Naive thymus-derived CD4-positive, alpha-beta T cell (primary cell): ENCODE measurements around the gene LRRC37B. TPM values are rescaled to one million over a fixed set of nuclear protein-coding genes. Genes with fewer than 3 reads are reported as not detected.

ENCODE experiments used
- ATAC-seq: fragments of 150-1000 bp; cut with Tn5 transposase; 2 replicates; pipeline ENCODE4 v1.10.0; 2021; ENCODE audit warnings: mild to moderate bottlenecking, moderate library complexity
- CTCF ChIA-PET: fragments of 350-600 bp; sonication (Branson Sonifier 250); formaldehyde crosslinking; loops from one replicate; lab custom pipeline; 2021; ENCODE audit warnings: antibody characterized with exemption; lab: Charles Lee
- POLR2A ChIA-PET: fragments of 350-600 bp; sonication (Branson Sonifier 250); formaldehyde crosslinking; loops from one replicate; lab custom pipeline; 2021; ENCODE audit warnings: antibody characterized with exemption, inconsistent platforms; lab: Charles Lee
- DNase-seq, 9 donors: peaks; one replicate each; pipeline versions ENCODE4 v3.0.0 to v3.0.0-alpha.2; 2020 to 2022; ENCODE audit warnings: mixed read lengths in 1 of 9
- H3K27ac ChIP-seq: one replicate; pipeline ENCODE4 v1.7.0; 2013; ENCODE audit warnings: mild to moderate bottlenecking, low read depth, low read length, moderate library complexity
- H3K27me3 ChIP-seq, 2 donors: one replicate each; pipeline ENCODE4 v1.7.0; 2013; ENCODE audit warnings: low read length in 2 of 2, mild to moderate bottlenecking in 2 of 2, moderate library complexity in 2 of 2; ENCODE audit not compliant: control insufficient read depth in 2 of 2, insufficient read depth in 2 of 2
- H3K36me3 ChIP-seq, 3 experiments: 1 replicate in 2 of 3; 2 replicates in 1 of 3; pipeline ENCODE4 v1.7.0; 2013; ENCODE audit warnings: low read length in 3 of 3, mild to moderate bottlenecking in 3 of 3, moderate library complexity in 1 of 3; ENCODE audit not compliant: insufficient read depth in 3 of 3, control insufficient read depth in 2 of 3
- H3K4me1 ChIP-seq, 2 donors: one replicate each; pipeline ENCODE4 v1.7.0; 2013; ENCODE audit warnings: low read length in 2 of 2, mild to moderate bottlenecking in 2 of 2, moderate library complexity in 1 of 2; ENCODE audit not compliant: control insufficient read depth in 2 of 2, insufficient read depth in 2 of 2
- H3K4me3 ChIP-seq: 2 replicates; pipeline ENCODE4 v1.7.0; 2013; ENCODE audit warnings: mild to moderate bottlenecking, low read length
- H3K9me3 ChIP-seq, 3 experiments: 1 replicate in 2 of 3; 2 replicates in 1 of 3; pipeline ENCODE4 v1.7.0; 2013; ENCODE audit warnings: low read length in 3 of 3; ENCODE audit not compliant: control insufficient read depth in 2 of 3
- H3K27ac Mint-ChIP-seq, 9 donors: one replicate each; pipeline ENCODE4 v1.8.0; 2020 to 2022; ENCODE audit warnings: mixed read lengths in 9 of 9, mild to moderate bottlenecking in 8 of 9, moderate library complexity in 5 of 9, inconsistent platforms in 2 of 9
- H3K27me3 Mint-ChIP-seq, 5 donors: one replicate each; pipeline ENCODE4 v1.8.0; 2021 to 2022; ENCODE audit warnings: mixed read lengths in 5 of 5, mild to moderate bottlenecking in 1 of 5
- H3K36me3 Mint-ChIP-seq, 5 donors: one replicate each; pipeline ENCODE4 v1.8.0; 2020 to 2022; ENCODE audit warnings: mixed read lengths in 5 of 5, mild to moderate bottlenecking in 3 of 5, inconsistent platforms in 1 of 5
- H3K4me1 Mint-ChIP-seq, 7 donors: one replicate each; pipeline ENCODE4 v1.8.0; 2020 to 2022; ENCODE audit warnings: mixed read lengths in 7 of 7, mild to moderate bottlenecking in 3 of 7, inconsistent platforms in 1 of 7
- H3K4me3 Mint-ChIP-seq, 10 donors: one replicate each; pipeline ENCODE4 v1.8.0; 2020 to 2022; ENCODE audit warnings: mild to moderate bottlenecking in 10 of 10, mixed read lengths in 10 of 10, moderate library complexity in 6 of 10, inconsistent platforms in 2 of 10
- H3K9me3 Mint-ChIP-seq, 11 donors: one replicate each; pipeline ENCODE4 v1.8.0; 2020 to 2022; ENCODE audit warnings: mixed read lengths in 11 of 11, mild to moderate bottlenecking in 4 of 11, inconsistent platforms in 1 of 11, moderate library complexity in 1 of 11
- intact Hi-C, 2 donors: fragments of 100-400 bp; cut with micrococcal nuclease; formaldehyde crosslinking; loops; one replicate each; pipeline ENCODE4 v1.15.1; 2023
- polyA plus RNA-seq, 2 donors: library from polyadenylated mRNA; unstranded; fragments of 300-500 nt; fragmentation: Illumina TruSeq; gene quantifications; one replicate each; pipeline ENCODE4 v1.2.3, GENCODE V29; 2021
- total RNA-seq, 6 experiments: library from RNA in 5 of 6; stranded (reverse) in 5 of 6; gene quantifications; 1 replicate in 5 of 6; 2 replicates in 1 of 6; pipeline ENCODE4 v1.2.3 and lab custom pipeline; 2021 to 2026

The LRRC37B gene
- total and polyA plus RNA-seq, 7 experiments from 2014 or later, result 7.3 to 69.9 (median 53.7) TPM

DNA sequence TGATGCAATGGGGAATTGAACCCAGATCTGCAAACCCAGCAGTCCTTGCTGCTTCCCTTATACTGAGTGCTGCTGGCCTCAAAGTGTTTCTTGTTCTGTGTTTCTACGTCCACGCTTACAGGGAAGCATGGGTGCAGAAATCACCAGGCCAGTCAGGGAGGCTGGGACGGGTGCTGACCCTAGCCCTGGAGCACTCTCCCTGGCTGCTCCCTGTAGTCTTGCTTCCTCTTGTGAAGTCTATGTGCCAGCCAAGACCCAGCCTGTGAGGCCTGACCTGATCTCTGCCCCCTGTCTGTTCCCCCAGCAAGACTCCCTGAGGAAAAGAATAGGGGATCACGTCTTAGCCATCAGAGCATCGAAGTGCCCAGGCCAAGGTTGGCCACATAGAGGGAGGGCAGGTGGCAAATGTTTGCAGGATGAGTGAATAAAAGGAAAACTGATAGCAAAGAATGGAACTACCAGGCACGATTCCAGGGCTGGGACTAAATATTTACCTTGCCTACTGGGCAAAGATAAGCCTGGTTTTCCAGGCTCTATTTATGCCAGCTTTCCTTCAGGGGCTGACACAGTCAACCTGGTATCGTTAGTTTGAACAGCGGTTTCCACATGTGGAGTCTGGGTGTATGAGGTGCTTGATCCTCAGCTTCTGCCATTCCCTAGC lies 93.9 kb downstream of the LRRC37B start:
- H3K4me1 ChIP-seq, result peaks cover 0 to 20% of the 10 kb centered on the region in 2 donors
- H3K9me3 ChIP-seq, result no peaks in the 10 kb centered on the region
- Mint-ChIP-seq H3K27me3 (peaks cover 0 to 17% (median 0%) of the 10 kb centered on the region in 5 donors), H3K4me1 (peaks cover 14 to 37% (median 31%) of the 10 kb centered on the region in 7 donors), H3K4me3 (no peak overlapping the region), H3K36me3 (peaks cover 0 to 5% (median 0%) of the 10 kb centered on the region in 5 donors), H3K27ac (peak overlapping the region in 1 of 9 donors; percentile 77), H3K9me3 (peaks cover 0 to 4% (median 0%) of the 10 kb centered on the region in 11 donors)
- DNase-seq, result no peak
- POLR2A ChIA-PET, result no interaction called here
- CTCF ChIA-PET, result no interaction called here
- intact Hi-C loops, result no loop called here
- H3K36me3 ChIP-seq, result no peaks in the 10 kb centered on the region
- ATAC-seq, result no peak
- no peak overlapping the region for H3K4me3 ChIP-seq
- H3K27me3 ChIP-seq, result no peaks in the 10 kb centered on the region
- H3K27ac ChIP-seq, result no peak overlapping the region

DNA sequence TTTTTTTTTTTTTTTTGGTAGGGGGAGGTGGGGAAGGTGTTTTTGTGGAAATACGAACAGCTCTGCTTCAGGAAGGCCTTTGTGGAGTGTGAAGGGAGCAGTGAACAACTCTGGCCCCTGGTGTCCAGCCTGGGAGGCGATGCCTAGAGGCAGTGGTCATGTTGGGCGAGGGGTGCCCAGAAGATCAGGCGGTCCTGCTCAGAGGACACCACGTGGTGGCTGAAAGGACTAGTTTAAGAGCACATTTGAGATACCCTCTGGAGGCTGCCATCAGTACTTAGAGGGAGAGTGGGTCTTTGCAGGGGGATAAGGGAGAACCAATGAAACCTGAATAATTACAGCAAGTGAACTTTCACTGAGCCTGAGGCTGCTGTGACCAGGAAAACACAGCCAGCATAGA lies 95.0 kb downstream of the LRRC37B start:
- H3K36me3 ChIP-seq, result no peaks in the 10 kb centered on the region
- H3K4me1 ChIP-seq, result peaks cover 0 to 30% of the 10 kb centered on the region in 2 donors
- CTCF ChIA-PET, result no interaction called here
- POLR2A ChIA-PET, result no interaction called here
- intact Hi-C loops, result no loop called here
- H3K4me3 ChIP-seq, result no peak overlapping the region
- no peaks in the 10 kb centered on the region for H3K9me3 ChIP-seq
- no peak overlapping the region for H3K27ac ChIP-seq
- H3K27me3 ChIP-seq, result no peaks in the 10 kb centered on the region
- DNase-seq (no peak), ATAC-seq (no peak)
- H3K9me3 Mint-ChIP-seq, result peaks cover 0 to 4% (median 0%) of the 10 kb centered on the region in 11 donors
- H3K27ac Mint-ChIP-seq, result peak overlapping the region in 4 of 9 donors; percentile 15 to 96 (median 68)
- H3K4me1 Mint-ChIP-seq, result peaks cover 18 to 42% (median 40%) of the 10 kb centered on the region in 7 donors
- H3K27me3 Mint-ChIP-seq, result peaks cover 0 to 12% (median 0%) of the 10 kb centered on the region in 5 donors
- H3K36me3 Mint-ChIP-seq, result peaks cover 0 to 5% (median 0%) of the 10 kb centered on the region in 5 donors
- peak overlapping the region in 1 of 10 donors; percentile 70 for H3K4me3 Mint-ChIP-seq

DNA sequence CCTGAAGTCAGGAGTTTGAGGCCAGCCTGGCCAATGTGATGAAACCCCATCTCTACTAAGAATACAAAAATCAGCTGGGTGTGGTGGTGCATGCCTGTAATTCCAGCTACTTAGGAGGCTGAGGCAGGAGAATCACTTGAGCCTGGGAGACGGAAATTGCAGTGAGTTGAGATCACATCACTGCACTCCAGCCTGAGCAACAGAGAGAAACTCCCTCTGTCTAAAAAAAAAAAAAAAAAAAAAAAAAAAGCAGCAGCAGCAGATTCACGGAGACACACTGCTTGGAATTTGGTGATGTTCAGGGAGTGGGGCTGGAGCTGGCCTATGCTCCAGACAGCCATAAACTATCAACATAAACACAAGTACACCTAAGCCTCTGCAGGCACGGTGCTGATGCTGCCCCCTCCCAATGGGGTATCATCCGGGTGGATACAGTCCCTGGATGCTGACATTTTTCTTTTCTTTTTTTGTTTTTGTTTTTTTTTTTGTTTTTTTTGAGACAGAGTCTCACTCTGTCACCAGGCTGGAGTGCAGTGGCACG lies 95.5 kb downstream of the LRRC37B start:
- POLR2A ChIA-PET, result interaction anchor here (2.1 kb wide), 1 partner anchor 23 kb away, joined by 7 read pairs; no protein-coding TSS in a partner anchor
- Histone ChIP-seq H3K27ac (no peak overlapping the region), H3K36me3 (no peaks in the 10 kb centered on the region), H3K27me3 (no peaks in the 10 kb centered on the region), H3K4me3 (no peak overlapping the region), H3K9me3 (no peaks in the 10 kb centered on the region), H3K4me1 (peaks cover 0 to 36% of the 10 kb centered on the region in 2 donors)
- ATAC-seq (no peak), DNase-seq (no peak)
- intact Hi-C loops, result no loop called here
- peaks cover 24 to 48% (median 45%) of the 10 kb centered on the region in 7 donors for H3K4me1 Mint-ChIP-seq
- peaks cover 0 to 12% (median 0%) of the 10 kb centered on the region in 5 donors for H3K27me3 Mint-ChIP-seq
- no peak overlapping the region for H3K4me3 Mint-ChIP-seq
- peaks cover 0 to 5% (median 0%) of the 10 kb centered on the region in 5 donors for H3K36me3 Mint-ChIP-seq
- CTCF ChIA-PET, result no interaction called here
- peak overlapping the region in 3 of 9 donors; percentile 59 to 96 (median 77) for H3K27ac Mint-ChIP-seq
- H3K9me3 Mint-ChIP-seq, result peaks cover 0 to 4% (median 0%) of the 10 kb centered on the region in 11 donors

Other genes with a start within 250 kb of the LRRC37B start
- gene COPRS, start 148.1 kb upstream of the LRRC37B start, total RNA-seq, result 10 to 100 TPM in 1 of 5 experiments, 1 to 10 TPM in 4; 2.2 to 20.9 (median 4.2) TPM
- gene COPRS, start 148.1 kb upstream of the LRRC37B start, polyA plus RNA-seq, result 10 to 100 TPM; 14.3 to 16.4 TPM
- gene UTP6, start 105.7 kb upstream of the LRRC37B start, total RNA-seq, result 10 to 100 TPM; 43.2 to 82.0 (median 63.8) TPM
- 10 to 100 TPM; 23.9 to 31.3 TPM for gene UTP6, start 105.7 kb upstream of the LRRC37B start, polyA plus RNA-seq
- gene SUZ12, start 70.4 kb upstream of the LRRC37B start, total RNA-seq, result 10 to 100 TPM; 26.0 to 55.5 (median 40.3) TPM
- gene SUZ12, start 70.4 kb upstream of the LRRC37B start, polyA plus RNA-seq, result 10 to 100 TPM; 19.1 to 19.3 TPM
- gene RHOT1, start 135.1 kb downstream of the LRRC37B start, total RNA-seq, result 10 to 100 TPM; 24.3 to 31.7 (median 29.3) TPM
- 10 to 100 TPM; 28.5 to 29.6 TPM for gene RHOT1, start 135.1 kb downstream of the LRRC37B start, polyA plus RNA-seq